Gastrocnemius medialis (tissue), 4 donors: ENCODE measurements around the gene EIF2B1.

Experiments used
- CTCF ChIP-seq, 5 experiments: fragments of 450-650 bp in 3 of 5; fragments of 200-600 bp in 2 of 5; sonication (generic) in 2 of 5; IDR thresholded peaks in 4 of 5; conservative IDR thresholded peaks in 1 of 5; 1 replicate in 4 of 5; 2 replicates in 1 of 5; pipeline ENCODE4 v1.5.1; 2016 to 2019; ENCODE audit warnings: antibody characterized with exemption in 5 of 5, mild to moderate bottlenecking in 3 of 5, moderate library complexity in 3 of 5
- POLR2A ChIP-seq, 2 donors: fragments of 450-650 bp; IDR thresholded peaks; one replicate each; pipeline ENCODE4 v1.6.1; 2017; ENCODE audit warnings: antibody characterized with exemption in 2 of 2, mild to moderate bottlenecking in 2 of 2, moderate library complexity in 2 of 2

GRCh38 chr12:123645380-123645779 is 11.9 kb upstream of the EIF2B1 start:
- TF ChIP-seq CTCF (IDR thresholded peaks at IDR 0.05 in 4 of 5, conservative IDR thresholded peaks at IDR 0.05 in 1 of 5) = no peak
- no peak for TF ChIP-seq POLR2A (IDR thresholded peaks at IDR 0.05)
